ENCODE data around the gene AGL. TPM values are rescaled to one million over a fixed set of nuclear protein-coding genes. Genes with fewer than 3 reads are reported as not detected.

Gene AGL
- total RNA-seq, 1 donor from 2014 or later = 13.8 TPM

DNA sequence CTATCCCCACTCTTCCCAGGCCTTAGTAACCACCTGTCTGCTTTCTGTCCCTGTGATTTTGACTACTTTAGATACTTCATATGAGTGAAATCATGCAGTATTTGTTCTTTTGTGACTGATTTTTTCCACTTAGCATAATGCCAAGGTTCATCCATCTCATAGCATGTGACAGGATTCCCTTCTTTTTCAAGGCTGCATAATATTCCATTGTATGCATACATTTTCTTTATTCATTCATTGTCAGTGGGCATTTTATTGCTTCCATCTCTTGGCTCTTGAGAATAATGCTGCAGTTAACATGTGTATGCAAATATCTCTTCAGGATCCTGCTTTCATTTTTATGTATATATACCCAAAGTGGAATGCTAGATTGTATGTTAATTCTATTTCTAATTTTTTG is 56.4 kb downstream of the AGL start:
- Mint-ChIP-seq H3K36me3 (ENCODE audit: low read depth) (peaks cover 52% of the 10 kb centered on the region), H3K4me3 (ENCODE audit: low read depth) (no peak overlapping the region), H3K9me3 (peaks cover 11% of the 10 kb centered on the region), H3K4me1 (ENCODE audit: low read depth) (no peaks in the 10 kb centered on the region), H3K27ac (no peak overlapping the region), H3K27me3 (ENCODE audit: low read depth) (no peaks in the 10 kb centered on the region)
- intact Hi-C loops (cut with micrococcal nuclease) = no loop called here
- DNase-seq (ENCODE audit: low spot score) = no peak

DNA sequence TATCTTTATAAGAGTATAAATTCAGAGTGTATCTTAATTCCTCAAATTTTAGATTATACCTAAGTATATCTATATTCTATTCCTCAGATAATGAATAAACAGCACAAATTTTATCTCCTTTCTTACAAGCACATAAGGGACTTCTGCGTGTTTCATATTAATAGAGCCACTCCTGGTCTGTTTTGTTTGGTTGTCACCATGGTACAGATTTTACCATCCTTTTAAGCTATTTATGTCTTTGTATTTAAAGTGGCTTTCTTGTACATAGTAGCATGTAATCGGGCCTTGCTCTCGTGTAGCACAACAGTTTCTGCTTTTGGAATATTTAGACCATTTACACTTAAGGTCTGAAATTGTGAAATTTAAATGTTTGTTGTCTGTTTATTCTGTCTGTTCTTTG is 67.1 kb downstream of the AGL start:
- Mint-ChIP-seq H3K27ac (no peak overlapping the region), H3K9me3 (no peaks in the 10 kb centered on the region), H3K4me1 (ENCODE audit: low read depth) (no peaks in the 10 kb centered on the region), H3K4me3 (ENCODE audit: low read depth) (no peak overlapping the region), H3K36me3 (ENCODE audit: low read depth) (peaks cover 11% of the 10 kb centered on the region), H3K27me3 (ENCODE audit: low read depth) (no peaks in the 10 kb centered on the region)
- intact Hi-C loops (cut with micrococcal nuclease) = no loop called here
- DNase-seq (ENCODE audit: low spot score) = no peak

DNA sequence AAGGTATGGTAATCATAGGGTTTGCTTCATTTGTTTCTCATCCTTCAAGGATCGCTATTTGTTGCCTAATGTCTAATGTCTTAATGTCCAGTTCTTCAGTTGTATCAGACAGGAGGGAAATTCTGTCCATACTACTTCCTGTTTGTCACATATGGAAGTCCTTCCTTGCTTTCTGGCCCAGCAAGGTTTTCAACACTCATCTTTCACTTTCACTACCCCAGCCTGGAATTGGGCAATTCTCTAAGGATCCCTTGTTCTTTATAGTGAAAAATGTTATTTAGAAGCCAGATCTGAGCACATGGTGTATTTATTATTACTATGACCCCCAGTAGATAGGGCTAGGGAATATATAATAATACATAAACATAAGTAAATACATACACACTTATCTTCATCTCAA is 69.1 kb downstream of the AGL start:
- Mint-ChIP-seq H3K4me1 (ENCODE audit: low read depth) (no peaks in the 10 kb centered on the region), H3K9me3 (no peaks in the 10 kb centered on the region), H3K27me3 (ENCODE audit: low read depth) (no peaks in the 10 kb centered on the region), H3K4me3 (ENCODE audit: low read depth) (no peak overlapping the region), H3K27ac (no peak overlapping the region), H3K36me3 (ENCODE audit: low read depth) (peaks cover 9% of the 10 kb centered on the region)
- DNase-seq (ENCODE audit: low spot score) = no peak
- intact Hi-C loops (cut with micrococcal nuclease) = no loop called here

DNA sequence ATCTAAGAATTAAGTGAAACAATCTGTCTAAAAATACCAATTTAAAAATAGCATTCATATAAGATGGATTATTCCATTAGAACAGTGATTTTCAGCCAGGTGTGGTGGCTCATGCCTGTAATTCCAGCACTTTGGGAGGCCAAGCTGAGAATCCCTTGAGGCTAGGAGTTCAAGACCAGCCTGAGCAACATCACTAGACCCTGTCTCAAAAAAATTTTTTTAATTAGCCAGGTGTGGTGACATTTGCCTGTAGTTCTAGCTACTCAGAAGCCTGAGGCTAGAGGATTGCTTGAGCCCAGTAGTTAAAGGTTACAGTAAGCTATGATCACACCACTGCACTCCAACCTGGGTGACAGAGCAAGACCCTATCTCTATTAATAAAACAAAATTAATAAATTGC is 84.6 kb downstream of the AGL start:
- Mint-ChIP-seq H3K9me3 (no peaks in the 10 kb centered on the region), H3K27me3 (ENCODE audit: low read depth) (peaks cover 7% of the 10 kb centered on the region)
- intact Hi-C loops (cut with micrococcal nuclease) = no loop called here

DNA sequence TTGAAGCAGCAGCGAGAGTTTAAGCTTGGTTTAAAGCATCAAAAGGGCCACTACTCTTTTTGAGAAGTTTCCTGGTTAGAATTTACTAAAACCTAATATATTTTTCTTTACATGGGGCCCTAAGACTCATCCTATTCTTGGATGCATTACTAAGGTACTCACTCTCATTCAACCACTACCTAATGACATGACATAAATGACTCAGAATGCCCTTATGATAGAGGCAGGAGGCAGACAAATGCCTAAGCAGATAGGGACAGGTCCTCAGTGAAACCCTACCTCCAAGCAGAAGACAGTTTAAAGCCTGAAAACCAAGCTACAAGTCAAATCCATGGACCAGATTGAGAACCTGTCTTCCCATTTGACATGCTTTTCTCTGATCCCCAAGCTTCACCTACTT is 85.4 kb downstream of the AGL start:
- no peak for DNase-seq (ENCODE audit: low spot score)
- Mint-ChIP-seq H3K27me3 (ENCODE audit: low read depth) (peaks cover 7% of the 10 kb centered on the region), H3K36me3 (ENCODE audit: low read depth) (no peaks in the 10 kb centered on the region), H3K4me1 (ENCODE audit: low read depth) (no peaks in the 10 kb centered on the region), H3K9me3 (no peaks in the 10 kb centered on the region), H3K4me3 (ENCODE audit: low read depth) (no peak overlapping the region), H3K27ac (no peak overlapping the region)
- intact Hi-C loops (cut with micrococcal nuclease) = no loop called here

More for the DNA sequence above, 84.6 kb downstream of the AGL start:
- no peaks in the 10 kb centered on the region for H3K4me1 Mint-ChIP-seq (ENCODE audit: low read depth)
- DNase-seq (ENCODE audit: low spot score) = no peak
- H3K4me3 Mint-ChIP-seq (ENCODE audit: low read depth) = no peak overlapping the region
- H3K36me3 Mint-ChIP-seq (ENCODE audit: low read depth) = no peaks in the 10 kb centered on the region
- H3K27ac Mint-ChIP-seq = no peak overlapping the region

DNA sequence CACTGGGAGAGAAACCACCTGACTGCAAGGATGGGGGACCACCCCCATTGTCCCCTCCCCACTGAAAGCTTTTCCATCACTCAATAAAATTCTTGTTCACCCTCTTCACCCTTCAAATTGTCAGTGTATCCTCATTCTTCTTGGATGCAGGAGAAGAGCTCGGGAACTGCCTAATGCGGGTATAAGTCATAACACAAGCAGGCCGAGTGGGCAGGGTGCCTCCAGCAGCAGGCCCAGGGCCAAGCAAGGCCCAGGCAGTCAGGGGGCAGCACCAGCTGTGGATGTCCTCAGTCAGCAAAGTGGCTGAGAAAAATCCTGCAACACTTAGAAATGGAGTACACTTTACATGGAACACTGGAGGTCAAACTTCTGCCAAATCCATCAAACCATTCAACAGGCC is 85.9 kb downstream of the AGL start:
- H3K9me3 Mint-ChIP-seq = no peaks in the 10 kb centered on the region
- no peak for DNase-seq (ENCODE audit: low spot score)
- no peaks in the 10 kb centered on the region for H3K4me1 Mint-ChIP-seq (ENCODE audit: low read depth)
- no peak overlapping the region for H3K27ac Mint-ChIP-seq
- peaks cover 7% of the 10 kb centered on the region for H3K27me3 Mint-ChIP-seq (ENCODE audit: low read depth)
- no peaks in the 10 kb centered on the region for H3K36me3 Mint-ChIP-seq (ENCODE audit: low read depth)
- intact Hi-C loops (cut with micrococcal nuclease) = no loop called here
- no peak overlapping the region for H3K4me3 Mint-ChIP-seq (ENCODE audit: low read depth)

DNA sequence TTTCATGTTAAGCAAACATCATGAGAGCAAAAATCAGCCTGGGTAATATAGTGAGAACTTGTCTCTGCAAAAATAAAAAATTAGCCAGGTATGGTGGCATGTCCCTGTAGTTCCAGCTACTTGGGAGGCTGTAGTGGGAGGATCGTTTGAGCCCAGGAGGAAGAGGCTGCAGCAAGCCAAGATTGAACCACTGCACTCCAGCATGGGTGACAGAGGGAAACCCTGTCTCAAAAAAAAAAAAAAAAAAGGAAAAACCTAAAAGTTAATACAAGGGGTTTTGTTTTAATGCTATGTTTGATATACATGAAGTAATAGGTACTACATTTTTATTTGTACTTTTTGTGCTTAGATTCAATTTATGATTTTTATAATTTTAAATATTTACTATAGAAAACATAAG is 92.6 kb downstream of the AGL start:
- intact Hi-C loops (cut with micrococcal nuclease) = no loop called here
- no peak for DNase-seq (ENCODE audit: low spot score)
- Mint-ChIP-seq H3K4me3 (ENCODE audit: low read depth) (no peak overlapping the region), H3K4me1 (ENCODE audit: low read depth) (no peaks in the 10 kb centered on the region), H3K9me3 (no peaks in the 10 kb centered on the region), H3K27ac (no peak overlapping the region), H3K36me3 (ENCODE audit: low read depth) (no peaks in the 10 kb centered on the region), H3K27me3 (ENCODE audit: low read depth) (peaks cover 8% of the 10 kb centered on the region)

DNA sequence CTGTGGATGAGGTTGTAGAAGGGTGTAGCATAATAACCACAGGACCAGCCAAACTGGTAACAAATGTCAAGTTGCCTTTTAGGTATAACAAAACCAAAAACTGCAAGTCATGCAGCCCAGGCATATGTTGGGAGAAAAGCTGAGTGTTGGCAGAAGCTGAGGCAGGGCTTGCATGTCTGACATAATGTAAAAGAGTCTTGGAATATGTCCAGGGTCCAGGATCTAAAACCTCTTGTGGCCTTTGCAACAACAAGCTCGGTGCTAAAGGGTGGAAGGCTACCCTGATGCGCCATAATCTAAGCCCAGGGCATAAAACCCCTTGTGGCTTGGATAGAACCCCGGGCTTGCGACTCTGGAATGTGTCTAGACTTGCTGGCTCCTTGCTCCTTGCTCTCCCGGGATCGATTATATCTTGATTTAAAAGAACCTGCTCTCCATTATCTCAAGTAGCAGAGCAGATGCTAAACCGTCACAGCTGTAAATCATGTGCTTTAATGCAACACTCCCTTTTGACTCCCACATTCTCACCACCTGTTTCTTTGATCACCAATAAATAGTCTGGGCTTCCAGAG is 93.1 kb downstream of the AGL start:
- peaks cover 6% of the 10 kb centered on the region for H3K27me3 Mint-ChIP-seq (ENCODE audit: low read depth)
- no peak overlapping the region for H3K4me3 Mint-ChIP-seq (ENCODE audit: low read depth)
- H3K27ac Mint-ChIP-seq = no peak overlapping the region
- DNase-seq (ENCODE audit: low spot score) = no peak
- no peaks in the 10 kb centered on the region for H3K36me3 Mint-ChIP-seq (ENCODE audit: low read depth)
- intact Hi-C loops (cut with micrococcal nuclease) = no loop called here
- no peaks in the 10 kb centered on the region for H3K4me1 Mint-ChIP-seq (ENCODE audit: low read depth)
- H3K9me3 Mint-ChIP-seq = no peaks in the 10 kb centered on the region

DNA sequence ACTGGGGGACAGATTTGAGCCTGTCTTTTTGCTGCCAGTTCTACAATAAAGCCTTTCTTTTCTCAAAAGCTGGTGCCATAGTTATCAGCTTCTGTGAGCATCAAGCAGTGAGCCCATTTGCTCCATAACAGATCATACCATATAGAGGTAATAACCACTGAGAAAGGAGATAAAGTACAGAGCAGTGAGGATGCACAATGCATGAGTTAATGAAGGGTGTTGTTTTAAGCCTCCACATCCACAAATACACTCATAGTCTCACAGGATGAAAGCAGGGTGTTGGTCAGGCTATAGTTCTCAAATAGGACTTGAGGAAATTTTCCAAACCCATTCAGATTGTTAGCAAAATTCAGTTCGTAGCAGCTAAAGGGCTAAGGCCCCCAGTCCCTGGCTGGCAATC is 94.0 kb downstream of the AGL start:
- no peaks in the 10 kb centered on the region for H3K9me3 Mint-ChIP-seq
- H3K4me3 Mint-ChIP-seq (ENCODE audit: low read depth) = no peak overlapping the region
- H3K4me1 Mint-ChIP-seq (ENCODE audit: low read depth) = no peaks in the 10 kb centered on the region
- no peak overlapping the region for H3K27ac Mint-ChIP-seq
- no peak for DNase-seq (ENCODE audit: low spot score)
- H3K27me3 Mint-ChIP-seq (ENCODE audit: low read depth) = peaks cover 6% of the 10 kb centered on the region
- no peaks in the 10 kb centered on the region for H3K36me3 Mint-ChIP-seq (ENCODE audit: low read depth)
- intact Hi-C loops (cut with micrococcal nuclease) = no loop called here

DNA sequence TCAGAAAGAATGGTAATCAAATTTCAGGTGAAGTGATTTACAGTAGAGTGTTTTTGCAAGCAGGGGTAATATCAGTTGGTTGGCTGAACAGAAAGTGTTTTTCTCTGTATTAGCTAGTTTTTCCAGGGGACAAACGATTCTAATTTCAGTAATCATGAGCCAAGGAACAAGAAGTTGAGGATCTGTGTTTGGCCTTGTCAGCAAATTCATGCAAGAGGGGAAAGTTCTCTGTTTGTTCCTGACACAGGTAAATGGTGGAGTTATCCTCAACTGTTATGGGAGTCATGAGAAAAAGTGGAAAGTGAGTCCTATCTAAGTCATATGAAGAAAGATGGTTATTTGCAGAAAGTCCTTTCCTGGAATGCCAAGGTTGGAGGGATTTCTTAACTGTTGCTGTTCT is 95.0 kb downstream of the AGL start:
- intact Hi-C loops (cut with micrococcal nuclease) = no loop called here
- no peak for DNase-seq (ENCODE audit: low spot score)
- H3K27ac Mint-ChIP-seq = no peak overlapping the region
- no peaks in the 10 kb centered on the region for H3K9me3 Mint-ChIP-seq
- peaks cover 5% of the 10 kb centered on the region for H3K27me3 Mint-ChIP-seq (ENCODE audit: low read depth)
- H3K4me1 Mint-ChIP-seq (ENCODE audit: low read depth) = no peaks in the 10 kb centered on the region
- no peaks in the 10 kb centered on the region for H3K36me3 Mint-ChIP-seq (ENCODE audit: low read depth)
- H3K4me3 Mint-ChIP-seq (ENCODE audit: low read depth) = no peak overlapping the region

DNA sequence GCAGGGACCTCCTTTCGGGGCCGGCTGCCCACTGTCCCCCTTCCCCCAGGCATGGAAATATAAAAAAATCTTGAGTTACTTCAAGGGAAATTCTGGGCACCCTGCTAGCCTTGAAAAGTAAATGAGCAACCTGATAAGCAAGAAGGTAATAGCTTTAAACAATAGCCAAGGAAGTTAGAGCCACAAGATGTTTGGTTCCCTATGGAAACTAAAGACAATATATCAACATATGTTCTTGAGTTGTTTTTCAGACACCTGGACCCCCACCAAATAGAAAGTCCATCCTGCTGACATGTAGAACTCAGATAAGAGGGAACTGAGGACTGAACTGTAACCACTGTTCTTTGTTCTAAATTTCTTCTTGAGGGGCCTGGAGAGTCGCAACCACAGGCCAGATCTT is 100.3 kb downstream of the AGL start:
- intact Hi-C loops (cut with micrococcal nuclease) = no loop called here
- Mint-ChIP-seq H3K4me3 (ENCODE audit: low read depth) (no peak overlapping the region), H3K27me3 (ENCODE audit: low read depth) (peaks cover 4% of the 10 kb centered on the region), H3K9me3 (no peaks in the 10 kb centered on the region), H3K36me3 (ENCODE audit: low read depth) (no peaks in the 10 kb centered on the region), H3K4me1 (ENCODE audit: low read depth) (no peaks in the 10 kb centered on the region), H3K27ac (no peak overlapping the region)
- DNase-seq (ENCODE audit: low spot score) = no peak

DNA sequence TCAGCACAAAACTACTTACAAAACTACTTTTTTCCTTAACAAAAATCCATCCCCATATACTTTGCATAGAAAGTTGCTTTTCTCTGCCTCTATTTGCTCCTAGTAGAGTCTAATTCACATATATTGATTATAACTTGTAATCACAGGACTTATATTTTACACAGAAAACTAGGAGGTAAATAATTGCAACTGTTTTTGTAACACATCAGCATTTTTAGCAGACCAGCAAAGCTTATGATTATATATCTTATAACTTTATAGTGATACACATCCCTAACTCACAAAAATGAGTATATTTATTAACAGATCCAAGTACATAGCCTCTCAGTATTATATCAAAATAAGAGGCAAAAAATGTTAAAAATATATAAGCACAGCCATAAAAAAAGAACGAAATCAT is 102.4 kb downstream of the AGL start:
- Mint-ChIP-seq H3K27me3 (ENCODE audit: low read depth) (peaks cover 2% of the 10 kb centered on the region), H3K4me1 (ENCODE audit: low read depth) (no peaks in the 10 kb centered on the region), H3K36me3 (ENCODE audit: low read depth) (no peaks in the 10 kb centered on the region), H3K4me3 (ENCODE audit: low read depth) (no peak overlapping the region), H3K9me3 (no peaks in the 10 kb centered on the region), H3K27ac (no peak overlapping the region)
- intact Hi-C loops (cut with micrococcal nuclease) = no loop called here
- DNase-seq (ENCODE audit: low spot score) = no peak

DNA sequence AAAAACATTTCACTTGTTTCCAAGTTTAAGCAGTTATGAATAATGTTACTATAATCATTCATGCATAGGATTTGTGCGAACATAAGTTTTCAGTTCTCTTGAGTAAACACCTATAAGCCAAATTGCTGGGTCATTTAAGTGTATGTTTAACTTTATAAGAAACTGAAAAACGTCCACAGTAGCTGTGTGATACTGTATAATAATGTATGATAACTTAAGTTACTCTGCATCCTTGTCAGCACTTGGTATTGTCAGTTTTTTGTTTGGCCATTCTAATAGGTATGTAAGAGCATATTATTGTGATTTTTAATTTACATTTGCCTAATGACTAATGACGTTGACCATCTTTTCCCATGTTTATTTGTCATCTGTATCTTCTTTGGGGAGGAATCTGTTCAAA is 105.2 kb downstream of the AGL start:
- H3K9me3 Mint-ChIP-seq = no peaks in the 10 kb centered on the region
- H3K4me3 Mint-ChIP-seq (ENCODE audit: low read depth) = no peak overlapping the region
- intact Hi-C loops (cut with micrococcal nuclease) = no loop called here
- DNase-seq (ENCODE audit: low spot score) = no peak
- peaks cover 2% of the 10 kb centered on the region for H3K27me3 Mint-ChIP-seq (ENCODE audit: low read depth)
- no peaks in the 10 kb centered on the region for H3K4me1 Mint-ChIP-seq (ENCODE audit: low read depth)
- no peak overlapping the region for H3K27ac Mint-ChIP-seq
- no peaks in the 10 kb centered on the region for H3K36me3 Mint-ChIP-seq (ENCODE audit: low read depth)

DNA sequence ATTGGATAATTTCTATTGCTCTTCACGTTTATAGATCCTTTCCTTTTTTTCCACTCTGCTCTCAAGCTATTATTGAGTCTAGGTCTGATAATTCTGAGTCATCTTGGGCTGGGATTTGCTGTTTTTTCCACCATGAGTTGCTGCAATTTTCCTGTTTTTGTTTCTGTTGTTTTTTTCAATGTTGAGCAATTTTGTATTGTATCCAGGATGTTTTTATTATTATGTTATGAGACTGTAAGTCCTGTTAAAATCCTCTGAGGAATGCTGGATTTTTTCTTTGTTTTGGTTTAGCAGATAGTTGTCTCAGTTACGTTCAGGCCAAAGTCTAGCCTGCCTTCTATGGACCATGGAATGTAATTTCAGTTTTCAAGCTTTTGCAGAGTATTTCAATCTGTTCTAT is 106.6 kb downstream of the AGL start:
- no peaks in the 10 kb centered on the region for H3K36me3 Mint-ChIP-seq (ENCODE audit: low read depth)
- H3K4me1 Mint-ChIP-seq (ENCODE audit: low read depth) = no peaks in the 10 kb centered on the region
- no peak overlapping the region for H3K27ac Mint-ChIP-seq
- no peaks in the 10 kb centered on the region for H3K9me3 Mint-ChIP-seq
- intact Hi-C loops (cut with micrococcal nuclease) = no loop called here
- no peak for DNase-seq (ENCODE audit: low spot score)
- peaks cover 2% of the 10 kb centered on the region for H3K27me3 Mint-ChIP-seq (ENCODE audit: low read depth)
- no peak overlapping the region for H3K4me3 Mint-ChIP-seq (ENCODE audit: low read depth)

All from activated T-helper 2 cell treated with anti-CD3 and anti-CD28 coated beads, Interferon-gamma antibody, Interleukin-2, Interleukin-4, amounts not matched to agents 10 μg/mL and 5 μg/mL and 100 μg/mL, durations not matched to agents 14 hours and 24 hours and 36 hours (primary cell).